Liver (tissue), 9 donors: ENCODE data around the gene SNX7. TPM values are rescaled to one million over a fixed set of nuclear protein-coding genes. Genes with fewer than 3 reads are reported as not detected.

Source experiments
- DNase-seq: peaks from one replicate; pipeline ENCODE4 v3.0.0-alpha.2; 2017; ENCODE audit warnings: low spot score
- H3K27ac ChIP-seq, 2 donors: one replicate each; pipeline ENCODE4 v1.7.0; 2013; ENCODE audit warnings: inconsistent platforms in 2 of 2, low read length in 2 of 2, control low read depth in 1 of 2, low read depth in 1 of 2, mild to moderate bottlenecking in 1 of 2
- H3K27me3 ChIP-seq, 4 donors: one replicate each; pipeline versions ENCODE4 v1.6.1 to v1.7.0; 2013; ENCODE audit warnings: low read length in 3 of 4, inconsistent platforms in 1 of 4, mild to moderate bottlenecking in 1 of 4, moderate library complexity in 1 of 4; ENCODE audit not compliant: control insufficient read depth in 4 of 4, insufficient read depth in 4 of 4
- H3K36me3 ChIP-seq, 4 donors: one replicate each; pipeline versions ENCODE4 v1.6.1 to v1.7.0; 2013; ENCODE audit warnings: low read length in 3 of 4, mild to moderate bottlenecking in 3 of 4, low read depth in 1 of 4, moderate library complexity in 1 of 4; ENCODE audit not compliant: control insufficient read depth in 4 of 4, insufficient read depth in 3 of 4
- H3K4me1 ChIP-seq, 4 donors: one replicate each; pipeline versions ENCODE4 v1.6.1 to v1.7.0; 2013; ENCODE audit warnings: low read length in 3 of 4, mild to moderate bottlenecking in 3 of 4, moderate library complexity in 1 of 4; ENCODE audit not compliant: control insufficient read depth in 4 of 4, insufficient read depth in 4 of 4
- H3K4me3 ChIP-seq, 3 donors: one replicate each; pipeline versions ENCODE4 v1.6.1 to v1.7.0; 2013; ENCODE audit warnings: low read length in 3 of 3, control low read depth in 1 of 3, low read depth in 1 of 3, mild to moderate bottlenecking in 1 of 3
- H3K9ac ChIP-seq, 2 donors: one replicate each; pipeline ENCODE4 v1.7.0; 2013; ENCODE audit warnings: low read length in 2 of 2, mild to moderate bottlenecking in 2 of 2, moderate library complexity in 2 of 2, control low read depth in 1 of 2, low read depth in 1 of 2
- H3K9me3 ChIP-seq, 4 donors: one replicate each; pipeline versions ENCODE4 v1.6.1 to v1.7.0; 2013; ENCODE audit warnings: low read length in 3 of 4; ENCODE audit not compliant: control insufficient read depth in 4 of 4
- ATF3 ChIP-seq: IDR thresholded peaks from 2 replicates; pipeline ENCODE4 v1.6.1; 2016; ENCODE audit warnings: antibody characterized with exemption
- EGR1 ChIP-seq, 2 donors: IDR thresholded peaks; 2 replicates each; pipeline ENCODE4 v1.6.1; 2016 to 2018; ENCODE audit warnings: antibody characterized with exemption in 2 of 2, low read depth in 2 of 2
- FOXA1 ChIP-seq: IDR thresholded peaks from 2 replicates; pipeline ENCODE4 v1.6.1; 2016; ENCODE audit warnings: antibody characterized with exemption
- GABPA ChIP-seq, 2 donors: IDR thresholded peaks in 1 of 2; conservative IDR thresholded peaks in 1 of 2; 2 replicates each; pipeline ENCODE4 v1.6.1; 2016; ENCODE audit warnings: antibody characterized with exemption in 2 of 2, mild to moderate bottlenecking in 1 of 2, moderate library complexity in 1 of 2
- HNF4A ChIP-seq, 2 donors: conservative IDR thresholded peaks; 2 replicates each; pipeline ENCODE4 v1.6.1; 2016; ENCODE audit warnings: antibody characterized with exemption in 2 of 2, mild to moderate bottlenecking in 2 of 2
- HNF4G ChIP-seq: IDR thresholded peaks from 2 replicates; pipeline ENCODE4 v1.6.1; 2016; ENCODE audit warnings: antibody characterized with exemption
- JUND ChIP-seq, 2 donors: IDR thresholded peaks; 2 replicates each; pipeline ENCODE4 v1.6.1; 2016; ENCODE audit warnings: antibody characterized with exemption in 2 of 2
- MAX ChIP-seq: IDR thresholded peaks from 2 replicates; pipeline ENCODE4 v1.6.1; 2016; ENCODE audit warnings: antibody characterized with exemption
- NR2F2 ChIP-seq: IDR thresholded peaks from 2 replicates; pipeline ENCODE4 v1.6.1; 2016; ENCODE audit warnings: antibody characterized with exemption
- RAD21 ChIP-seq, 2 donors: IDR thresholded peaks; 2 replicates each; pipeline ENCODE4 v1.6.1; 2016; ENCODE audit warnings: antibody characterized with exemption in 2 of 2, mild to moderate bottlenecking in 2 of 2
- REST ChIP-seq: IDR thresholded peaks from 2 replicates; pipeline ENCODE4 v1.6.1; 2016; ENCODE audit warnings: antibody characterized with exemption, mild to moderate bottlenecking
- RXRA ChIP-seq, 2 donors: IDR thresholded peaks; 2 replicates each; pipeline ENCODE4 v1.6.1; 2017 to 2018; ENCODE audit warnings: antibody characterized with exemption in 2 of 2, mild to moderate bottlenecking in 1 of 2
- SP1 ChIP-seq: IDR thresholded peaks from 2 replicates; pipeline ENCODE4 v1.6.1; 2018; ENCODE audit warnings: antibody characterized with exemption, mild to moderate bottlenecking
- TAF1 ChIP-seq: conservative IDR thresholded peaks from 2 replicates; pipeline ENCODE4 v1.6.1; 2016; ENCODE audit warnings: antibody characterized with exemption, mild to moderate bottlenecking
- YY1 ChIP-seq: IDR thresholded peaks from 2 replicates; pipeline ENCODE4 v1.6.1; 2016; ENCODE audit warnings: antibody characterized with exemption, mild to moderate bottlenecking
- ZBTB33 ChIP-seq: IDR thresholded peaks from 2 replicates; pipeline ENCODE4 v1.6.1; 2016; ENCODE audit warnings: antibody characterized with exemption
- WGBS: extraction: QIAGEN DNeasy Blood & Tissue Kit; methylation state at CpG from one replicate; pipeline ENCODE4 v1.1.7; 2013; 5-methylcytosine and 5-hydroxymethylcytosine counted together
- polyA plus RNA-seq, 2 donors: library from polyadenylated mRNA; stranded (reverse) in 1 of 2; unstranded in 1 of 2; fragments of 200-250 nt in 1 of 2; fragments of >200 nt in 1 of 2; fragmentation: Nextera tagmentation in 1 of 2; extraction: Ambion mirVana in 1 of 2; gene quantifications; one replicate each; pipeline versions ENCODE4 v1.2.1 to v1.2.3, GENCODE V29; 2013 to 2015
- total RNA-seq, 2 donors: library from RNA; depleted of rRNA; stranded (reverse); fragments of >200 nt; gene quantifications; one replicate each; pipeline ENCODE4 v1.2.3, GENCODE V29; 2014
- donor health status: healthy.
- donor health status: healthy.
- donor health status: healthy.
- donor health status: healthy.
- donor health status: healthy.

Gene SNX7
- total and polyA plus RNA-seq, 4 donors = 9.4 to 12.8 (median 9.8) TPM

GRCh38 chr1:98697781-98698180 is 36.3 kb downstream of the SNX7 start:
- Histone ChIP-seq H3K9me3 (no peaks in the 10 kb centered on the region), H3K36me3 (no peaks in the 10 kb centered on the region), H3K27ac (no peak overlapping the region), H3K9ac (no peak overlapping the region), H3K4me1 (no peaks in the 10 kb centered on the region), H3K27me3 (no peaks in the 10 kb centered on the region), H3K4me3 (no peak overlapping the region)
- no peak for DNase-seq
- TF ChIP-seq RAD21 (IDR thresholded peaks at IDR 0.05) (no peak), GABPA (IDR thresholded peaks at IDR 0.05 in 1 of 2, conservative IDR thresholded peaks at IDR 0.05 in 1 of 2) (no peak), YY1 (no peak), NR2F2 (no peak), TAF1 (no peak)
- WGBS = 100% methylated on average over 1 of the region's 1 CpG

- Histone ChIP-seq H3K9ac (no peak overlapping the region), H3K27me3 (no peaks in the 10 kb centered on the region), H3K4me1 (no peaks in the 10 kb centered on the region), H3K27ac (no peak overlapping the region), H3K36me3 (no peaks in the 10 kb centered on the region), H3K9me3 (no peaks in the 10 kb centered on the region), H3K4me3 (no peak overlapping the region)
- TF ChIP-seq HNF4G = no peak
- TF ChIP-seq REST = no peak
- TF ChIP-seq SP1 = no peak
- no peak for TF ChIP-seq FOXA1
- no peak for TF ChIP-seq JUND (IDR thresholded peaks at IDR 0.05)
- TF ChIP-seq GABPA (IDR thresholded peaks at IDR 0.05 in 1 of 2, conservative IDR thresholded peaks at IDR 0.05 in 1 of 2) = no peak
- no peak for TF ChIP-seq RXRA (IDR thresholded peaks at IDR 0.05)
- TF ChIP-seq HNF4A (conservative IDR thresholded peaks at IDR 0.05) = no peak
- no peak for TF ChIP-seq NR2F2
- no peak for TF ChIP-seq MAX
- no peak for TF ChIP-seq EGR1 (IDR thresholded peaks at IDR 0.05; ENCODE audit: low read depth in 2 of 2)
- TF ChIP-seq ZBTB33 = no peak
- TF ChIP-seq ATF3 = no peak
- 92% methylated on average over 3 of the region's 3 CpGs for WGBS
- no peak for DNase-seq
These were observed 37.1 kb downstream of the SNX7 start for GRCh38 chr1:98698625-98699024.
